GM13976 (cell line): ENCODE results near the gene SCUBE2.

Experiments used
- DNase-seq: peaks from one replicate; pipeline ENCODE4 v3.0.0; 2012; ENCODE audit warnings: low spot score
- in situ Hi-C: fragments of 300-500 bp; cut with MboI; formaldehyde crosslinking; loops from one replicate; pipeline ENCODE4 v1.12.0; 2022; ENCODE audit warnings: low sequenced_read_pairs, mixed read lengths, inconsistent platforms; ENCODE audit not compliant: unreplicated experiment
- TF ChIP-seq, protein P1 (sequence below): IDR thresholded peaks from 2 replicates; pipeline ENCODE4 v1.5.1; 2012; ENCODE audit warnings: borderline replicate concordance, mild to moderate bottlenecking; ENCODE audit not compliant: insufficient read depth; ENCODE audit errors: extremely low read depth, missing control alignments, control extremely low read depth

The SCUBE2 gene

GRCh38 chr11:9136741-9137140 lies 45.3 kb upstream of the SCUBE2 start:
- TF ChIP-seq, protein P1, sequence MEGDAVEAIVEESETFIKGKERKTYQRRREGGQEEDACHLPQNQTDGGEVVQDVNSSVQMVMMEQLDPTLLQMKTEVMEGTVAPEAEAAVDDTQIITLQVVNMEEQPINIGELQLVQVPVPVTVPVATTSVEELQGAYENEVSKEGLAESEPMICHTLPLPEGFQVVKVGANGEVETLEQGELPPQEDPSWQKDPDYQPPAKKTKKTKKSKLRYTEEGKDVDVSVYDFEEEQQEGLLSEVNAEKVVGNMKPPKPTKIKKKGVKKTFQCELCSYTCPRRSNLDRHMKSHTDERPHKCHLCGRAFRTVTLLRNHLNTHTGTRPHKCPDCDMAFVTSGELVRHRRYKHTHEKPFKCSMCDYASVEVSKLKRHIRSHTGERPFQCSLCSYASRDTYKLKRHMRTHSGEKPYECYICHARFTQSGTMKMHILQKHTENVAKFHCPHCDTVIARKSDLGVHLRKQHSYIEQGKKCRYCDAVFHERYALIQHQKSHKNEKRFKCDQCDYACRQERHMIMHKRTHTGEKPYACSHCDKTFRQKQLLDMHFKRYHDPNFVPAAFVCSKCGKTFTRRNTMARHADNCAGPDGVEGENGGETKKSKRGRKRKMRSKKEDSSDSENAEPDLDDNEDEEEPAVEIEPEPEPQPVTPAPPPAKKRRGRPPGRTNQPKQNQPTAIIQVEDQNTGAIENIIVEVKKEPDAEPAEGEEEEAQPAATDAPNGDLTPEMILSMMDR, result no peak
- DNase-seq, result no peak
- in situ Hi-C loops, result no loop called here

- in situ Hi-C loops, result no loop called here
- TF ChIP-seq, protein P1, result no peak
- DNase-seq, result no peak
These were observed 42.6 kb upstream of the SCUBE2 start for GRCh38 chr11:9133956-9134355.

GRCh38 chr11:9132203-9132878 lies 40.9 kb upstream of the SCUBE2 start:
- TF ChIP-seq, protein P1, result no peak
- peak; percentile 26 for DNase-seq
- in situ Hi-C loops, result no loop called here

DNA sequence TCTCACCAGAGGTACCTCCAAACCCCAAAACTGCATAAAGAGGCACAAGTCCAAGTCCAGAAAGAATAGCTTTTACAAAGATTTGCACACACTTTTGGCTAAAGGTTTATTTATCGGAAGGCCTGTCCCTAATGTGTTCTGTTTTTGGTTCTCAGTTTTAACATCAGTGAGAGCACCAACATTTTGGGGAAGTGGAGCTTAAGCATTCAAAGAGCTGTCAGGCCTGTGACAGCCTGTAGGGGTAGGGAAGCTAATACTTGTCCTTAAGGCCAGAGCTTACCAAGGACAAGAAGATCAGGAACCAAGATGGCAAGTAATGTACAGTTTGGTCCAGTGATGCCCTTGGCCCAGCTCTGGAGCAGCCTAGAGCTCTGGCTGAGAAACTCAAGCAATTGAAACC lies 38.9 kb upstream of the SCUBE2 start:
- in situ Hi-C loops, result no loop called here
- DNase-seq, result no peak
- TF ChIP-seq, protein P1, result no peak

- in situ Hi-C loops, result no loop called here
- TF ChIP-seq, protein P1, result no peak
- no peak for DNase-seq
These were observed 35.2 kb upstream of the SCUBE2 start for GRCh38 chr11:9126636-9127035.

GRCh38 chr11:9125185-9125886 lies 33.9 kb upstream of the SCUBE2 start:
- TF ChIP-seq, protein P1, result no peak
- in situ Hi-C loops, result no loop called here
- no peak for DNase-seq
